ENCODE data around the gene NUP88.
A peak's percentile ranks its signal among the peaks of the same experiment; 100 is the strongest.

The NUP88 gene

DNA sequence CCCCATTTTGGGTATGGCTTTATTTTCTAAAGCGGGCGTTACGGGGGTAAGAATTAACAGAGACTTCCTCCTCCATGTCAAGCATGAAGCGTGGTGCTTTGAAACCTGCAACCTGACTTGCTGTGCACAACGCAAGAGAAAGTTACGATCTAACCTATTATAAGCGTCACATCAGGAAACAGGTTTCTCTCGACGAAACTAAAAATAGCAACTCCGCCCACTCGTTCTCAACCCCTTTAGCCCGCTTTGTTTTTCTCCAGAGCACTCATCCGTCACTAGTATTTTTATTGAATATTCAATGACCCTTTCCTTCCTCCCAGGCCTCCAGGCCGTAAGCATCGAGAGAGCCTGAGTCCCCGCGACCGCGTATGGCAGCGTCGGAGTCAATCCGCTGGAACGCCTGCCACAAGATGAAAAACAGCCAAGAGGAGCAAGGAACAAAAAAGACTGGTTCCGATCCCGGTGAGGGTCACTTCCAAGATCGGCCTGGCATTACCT is 555 bp downstream of the NUP88 start:
- peak; percentile 34 for DNase-seq

GRCh38 chr17:5416901-5417300 is 2.6 kb downstream of the NUP88 start:
- DNase-seq = no peak

GRCh38 chr17:5413682-5414081 is 5.8 kb downstream of the NUP88 start:
- DNase-seq = no peak

GRCh38 chr17:5410594-5411272 is 8.7 kb downstream of the NUP88 start:
- DNase-seq = no peak

DNA sequence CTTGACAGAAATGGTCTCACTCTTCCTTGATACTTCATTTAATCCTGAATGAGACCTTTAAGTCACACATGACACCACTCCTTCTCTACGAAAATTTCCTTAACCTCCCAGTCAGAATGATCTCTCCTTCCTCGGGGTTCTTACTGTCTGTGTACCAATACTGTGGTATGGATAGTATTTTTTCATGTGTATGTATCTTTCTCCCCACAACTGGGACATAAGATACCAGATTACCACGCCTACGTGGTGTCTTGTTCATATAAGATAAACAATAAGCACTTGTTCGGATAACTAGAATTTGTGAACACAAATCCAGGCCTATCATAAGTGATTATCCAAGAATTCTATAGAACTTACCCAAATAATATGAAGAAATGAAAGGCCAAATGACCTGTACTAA is 11.3 kb downstream of the NUP88 start:
- no peak for DNase-seq

DNA sequence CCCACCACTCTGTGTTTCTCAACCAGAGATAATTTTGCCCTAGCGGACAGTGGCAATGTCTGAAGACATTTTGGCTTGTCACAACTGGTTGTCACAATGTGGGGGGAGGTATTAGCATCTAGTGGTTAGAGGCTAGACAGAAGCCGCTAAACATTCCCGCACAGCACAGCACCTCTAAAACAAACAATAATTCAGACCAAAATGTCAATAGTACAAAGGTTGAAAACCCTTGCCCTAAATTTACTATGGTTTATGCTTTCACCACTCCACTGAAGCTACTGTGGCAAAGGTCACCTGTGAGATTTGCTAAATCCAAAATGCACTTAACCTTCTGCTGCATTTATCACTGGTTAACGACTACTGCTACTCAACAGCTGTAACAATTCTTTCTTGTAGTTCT is 14.1 kb downstream of the NUP88 start:
- no peak for DNase-seq

- DNase-seq = no peak
Measured at GRCh38 chr17:5399767-5400166, 19.7 kb downstream of the NUP88 start.

DNA sequence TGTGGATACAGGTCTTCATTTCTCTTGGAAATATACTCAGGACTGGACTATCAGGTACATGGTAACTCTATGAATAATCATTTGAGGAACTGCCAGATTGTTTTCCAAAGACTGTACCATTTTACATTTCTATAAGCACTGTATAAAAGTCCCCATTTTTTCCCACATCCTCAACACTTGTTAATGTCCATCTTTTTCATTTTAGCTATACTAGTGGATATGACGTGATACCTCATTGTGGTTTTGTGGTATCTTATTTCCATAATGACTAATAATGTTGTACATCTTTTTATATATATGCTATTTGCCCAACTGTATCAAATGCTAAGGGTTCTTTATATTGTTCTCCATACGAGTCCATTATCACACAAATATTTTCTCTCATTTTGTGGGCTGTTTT is 22.9 kb downstream of the NUP88 start:
- DNase-seq = no peak

DNA sequence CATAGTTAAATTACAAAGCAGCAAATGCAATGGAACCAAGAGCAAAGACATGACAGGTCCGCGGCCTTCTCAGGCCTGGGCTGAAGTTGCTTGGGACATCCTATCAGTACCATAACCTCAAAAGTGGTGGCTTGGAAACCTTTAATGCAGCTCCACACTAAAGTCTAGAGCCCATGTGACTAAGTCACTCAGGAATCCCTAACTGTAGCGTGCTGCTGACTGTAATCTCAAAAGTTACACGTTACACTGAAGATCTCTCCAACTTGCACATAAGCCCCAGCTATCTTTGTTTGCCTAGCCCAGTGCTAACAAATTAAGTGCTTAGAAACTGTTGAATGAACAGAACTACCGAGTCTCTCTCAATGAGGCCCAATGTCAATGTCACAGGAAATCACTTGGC is 27.8 kb downstream of the NUP88 start:
- no peak for DNase-seq

DNA sequence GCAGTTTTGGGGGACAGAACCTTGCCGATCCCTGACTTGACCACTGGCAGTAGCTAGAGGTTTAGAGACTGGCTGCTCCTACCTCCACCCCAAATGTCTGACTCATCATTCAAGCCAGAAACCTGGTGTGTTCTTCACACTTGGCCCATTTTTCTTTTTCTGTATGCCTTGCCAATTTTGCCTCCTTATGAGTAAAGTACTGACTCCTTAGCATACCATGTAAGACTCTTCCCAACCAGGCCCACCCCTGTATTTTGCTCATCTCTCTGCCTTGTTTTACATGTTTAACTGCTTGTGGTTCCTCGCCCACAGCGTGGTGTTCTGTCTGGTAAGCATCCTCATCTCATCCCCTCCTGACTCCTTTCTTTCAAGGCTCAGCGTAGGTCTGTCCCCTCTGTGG is 37.9 kb downstream of the NUP88 start:
- DNase-seq = no peak

DNA sequence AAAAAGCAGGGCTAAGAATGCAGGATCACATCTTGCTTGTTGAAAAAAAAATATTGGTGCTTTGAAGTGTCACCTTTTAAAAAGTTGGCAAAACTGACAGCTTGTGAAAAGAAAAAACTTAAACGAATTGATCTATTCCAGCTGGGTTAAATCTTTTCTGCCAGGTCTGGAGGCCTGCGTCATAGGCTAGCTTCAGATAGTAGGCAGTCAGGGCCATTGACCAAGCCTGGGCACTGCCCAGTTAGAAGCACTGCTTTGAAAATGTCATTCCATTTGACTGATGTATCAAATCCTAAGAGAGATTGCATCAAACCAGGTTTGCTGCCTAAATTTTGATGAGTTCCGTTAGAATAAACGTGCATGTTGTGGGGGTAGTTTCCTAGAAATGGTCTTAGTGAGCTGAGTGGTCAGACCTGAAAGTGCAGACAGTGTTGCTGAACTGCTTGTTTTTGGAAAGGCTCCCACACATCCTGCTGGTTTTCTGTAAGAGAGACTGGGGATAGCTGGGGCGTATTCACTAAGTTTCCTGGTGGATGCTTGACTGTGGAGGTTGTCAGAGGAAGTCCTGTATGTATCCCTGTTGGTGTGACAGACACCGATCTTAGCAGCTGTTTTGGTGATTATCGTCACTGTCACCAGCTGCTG is 38.8 kb downstream of the NUP88 start:
- DNase-seq = no peak

DNA sequence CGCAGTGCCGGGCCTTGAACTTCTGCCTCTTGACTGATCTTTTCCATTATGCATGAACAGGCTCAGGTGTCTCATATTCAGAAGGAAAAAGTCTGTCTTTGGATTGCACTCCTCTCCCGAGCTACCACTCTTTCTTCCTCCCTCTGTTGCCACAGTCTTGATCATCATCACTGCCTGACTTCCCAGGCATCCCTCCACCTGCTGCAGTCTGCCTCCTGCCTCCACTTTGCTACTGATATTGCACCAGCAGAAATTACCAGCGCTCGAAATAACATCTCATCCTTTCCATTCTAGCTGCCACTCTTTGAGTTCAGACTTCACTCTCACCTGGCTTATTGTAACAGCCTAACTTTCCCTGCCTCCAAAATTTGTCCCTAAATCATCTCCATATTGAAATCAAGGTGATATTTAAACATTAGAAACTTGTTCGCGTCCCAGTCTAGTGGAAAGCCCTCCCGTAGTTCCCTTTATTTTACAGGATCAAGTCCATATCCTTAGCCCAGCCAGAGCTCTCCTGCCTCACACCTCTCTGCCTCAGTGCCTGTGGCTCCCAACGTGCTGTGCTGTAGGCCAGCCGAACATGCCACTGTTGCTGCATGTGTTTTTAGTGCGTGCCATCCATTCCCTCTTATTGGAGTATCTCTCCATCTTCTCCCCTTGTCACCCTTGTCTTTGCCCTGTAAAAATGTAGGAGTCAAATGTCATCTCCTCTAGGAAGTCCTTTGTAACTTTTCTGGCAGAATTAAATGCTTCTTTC is 39.9 kb downstream of the NUP88 start:
- DNase-seq = no peak

DNA sequence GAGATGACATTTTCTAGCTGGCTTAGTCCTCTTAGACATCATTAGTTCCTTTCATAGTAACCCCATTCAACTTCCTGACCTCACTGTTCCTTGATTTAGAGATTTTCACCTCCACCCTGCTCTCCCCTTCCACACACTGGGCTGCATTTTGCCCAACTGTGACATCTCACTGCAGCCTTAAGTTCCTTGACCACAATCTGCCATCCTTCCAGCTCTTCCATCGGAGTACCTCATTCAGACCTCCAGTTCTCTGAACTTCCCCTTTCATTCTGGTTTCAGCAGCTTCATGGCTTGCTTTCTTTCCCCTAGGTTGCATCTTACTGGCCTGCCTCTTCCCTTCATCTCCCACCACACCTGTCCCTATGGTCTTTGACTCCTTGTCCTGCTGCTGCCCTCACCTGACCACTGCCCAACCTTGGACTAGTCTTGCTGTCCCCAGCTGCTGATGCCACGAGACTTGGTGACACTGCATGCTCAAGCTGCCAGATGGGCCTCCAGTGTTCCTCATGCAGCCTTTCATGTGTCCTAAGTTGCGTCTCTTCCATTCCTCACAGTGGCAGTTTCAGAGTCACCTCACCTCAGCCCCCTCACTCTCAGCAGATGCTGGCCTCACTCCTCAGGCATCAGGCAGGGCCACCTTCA is 40.8 kb downstream of the NUP88 start:
- DNase-seq = no peak

GRCh38 chr17:5373112-5373511 is 46.4 kb downstream of the NUP88 start:
- no peak for DNase-seq

- DNase-seq = no peak
Measured at GRCh38 chr17:5370411-5370810, 49.1 kb downstream of the NUP88 start.

DNA sequence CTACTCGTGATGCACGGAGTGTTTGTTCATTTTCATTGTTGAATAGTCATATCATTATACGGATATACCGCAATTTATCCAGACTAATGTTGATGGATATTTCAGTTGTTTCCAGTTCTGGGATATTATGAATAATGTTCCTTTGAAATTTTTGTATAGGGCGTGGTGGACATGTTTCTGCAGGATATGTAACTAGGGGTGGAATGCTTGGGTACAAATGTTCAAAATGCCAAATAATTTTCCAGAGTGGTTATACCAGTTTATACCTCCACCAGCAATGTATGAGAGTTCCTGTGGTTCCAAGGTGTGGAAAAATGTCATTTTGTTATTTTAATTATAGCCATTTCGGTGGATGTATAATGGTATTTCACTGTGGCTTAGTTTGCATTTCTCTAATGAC is 53.6 kb downstream of the NUP88 start:
- DNase-seq = no peak

- no peak for DNase-seq
Measured at GRCh38 chr17:5364696-5365095, 54.8 kb downstream of the NUP88 start.

DNA sequence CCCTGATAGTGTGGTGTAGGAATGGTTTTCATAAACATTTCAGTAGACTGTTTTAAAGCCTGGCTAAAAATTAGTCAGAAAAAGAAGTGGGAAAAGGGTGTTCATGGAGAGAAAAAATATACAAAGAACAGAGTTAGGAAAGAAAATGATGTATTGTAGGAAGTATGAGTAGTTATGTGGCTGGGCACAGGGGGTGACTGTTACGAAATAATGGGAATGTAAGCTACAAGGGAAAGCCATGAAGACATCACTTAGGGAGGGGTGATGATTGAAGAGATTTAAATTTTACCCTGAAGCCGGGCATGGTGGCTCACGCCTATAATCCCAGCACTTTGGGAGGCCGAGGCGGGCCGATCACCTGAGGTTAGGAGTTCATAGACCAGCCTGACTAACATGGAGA is 55.3 kb downstream of the NUP88 start:
- DNase-seq = no peak

DNA sequence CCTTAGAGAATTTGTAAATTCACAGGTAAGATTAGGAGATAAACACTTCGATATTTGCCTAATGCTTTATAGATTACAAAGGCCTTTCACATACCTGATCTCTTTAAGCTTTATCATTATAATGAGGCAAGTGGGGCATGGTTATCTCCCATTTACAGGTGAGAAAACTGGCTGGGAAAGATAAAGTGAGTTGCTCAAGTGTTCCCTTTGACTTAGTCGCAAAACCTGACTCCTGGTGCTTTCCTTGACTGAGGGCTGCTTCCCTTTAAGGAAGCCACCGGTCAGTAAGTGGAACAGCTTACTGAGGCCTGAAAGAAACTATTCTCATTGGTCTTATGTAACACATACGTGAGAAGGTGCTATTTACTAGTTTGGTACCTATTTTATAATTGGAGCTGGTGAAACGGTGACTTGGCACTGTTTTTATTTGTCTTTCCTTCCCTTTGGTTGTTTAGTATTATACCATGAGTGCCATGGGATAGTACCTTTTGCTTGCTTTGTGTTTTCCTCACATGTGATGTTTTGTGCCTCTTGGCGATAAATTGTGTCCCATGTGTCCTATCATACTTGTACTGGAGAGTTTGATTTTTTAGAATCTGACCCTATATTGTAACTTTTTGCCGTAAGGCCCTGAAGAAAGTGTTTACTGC is 57.2 kb downstream of the NUP88 start:
- DNase-seq = peak; percentile 21

GRCh38 chr17:5361426-5361825 is 58.0 kb downstream of the NUP88 start:
- no peak for DNase-seq

DNA sequence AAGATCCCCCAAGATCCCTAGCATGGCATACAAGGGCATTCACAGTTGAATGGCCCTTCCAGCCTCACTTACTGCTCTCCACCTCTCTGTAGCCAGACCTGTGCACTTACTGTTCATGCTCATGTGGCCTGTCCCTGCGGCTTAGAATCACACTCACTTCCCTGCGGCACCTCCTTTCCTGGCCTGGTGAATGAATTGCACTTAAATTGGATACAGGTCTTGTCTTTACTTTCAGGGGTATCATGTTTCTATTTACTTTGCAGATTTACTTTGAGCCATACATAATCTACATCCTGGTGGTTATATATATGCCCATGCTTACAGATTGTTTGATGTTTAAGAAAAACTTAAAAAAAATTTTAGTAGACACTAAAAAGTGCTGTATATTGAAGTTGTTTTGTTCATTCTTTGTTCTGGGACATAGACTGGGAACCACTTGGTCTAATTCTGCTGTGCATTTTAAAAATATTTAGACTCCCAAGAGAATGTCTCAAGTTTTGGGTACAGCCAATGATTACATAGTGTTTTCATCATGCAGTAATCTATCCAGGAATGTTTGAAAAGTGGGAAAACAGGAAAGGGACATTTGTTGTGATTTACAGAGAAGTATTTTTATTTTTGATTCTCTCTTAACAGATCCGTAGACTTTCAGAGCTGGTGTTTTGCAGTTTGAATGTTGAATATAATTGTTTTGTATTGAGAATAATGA is 63.9 kb downstream of the NUP88 start:
- no peak for DNase-seq

DNA sequence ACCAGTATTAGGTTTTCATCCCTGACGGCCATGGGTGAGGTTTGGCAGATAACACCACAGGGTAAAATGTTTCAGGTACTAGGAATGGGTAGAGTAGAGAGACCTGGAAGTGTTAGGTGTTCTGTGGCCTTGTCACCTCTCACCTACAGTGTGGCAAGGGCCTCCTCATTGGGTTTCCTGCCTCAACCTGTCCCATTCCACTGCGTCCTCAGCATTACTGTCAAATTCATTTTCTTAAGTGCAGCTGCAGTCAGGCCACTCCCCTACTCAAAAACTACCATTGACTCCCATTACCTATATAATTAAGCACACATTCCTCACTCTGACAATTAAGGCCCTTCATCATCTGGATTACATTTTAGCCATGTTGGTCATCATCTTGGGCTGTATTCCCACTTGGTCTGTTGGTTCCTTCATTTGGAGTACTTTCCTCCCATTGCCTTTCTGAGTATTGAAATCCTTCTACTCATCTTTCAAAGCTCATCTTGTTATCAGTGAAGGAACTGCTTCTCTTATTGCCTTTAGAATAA is 64.5 kb downstream of the NUP88 start:
- no peak for DNase-seq
